ENCODE data around the gene ZCCHC24.

ZCCHC24 gene

GRCh38 chr10:79380946-79381721 is 64.3 kb downstream of the ZCCHC24 start:
- H3K4me1 ChIP-seq (ENCODE audit: control insufficient read depth, insufficient read depth, low read length), result peaks cover 38% of the 10 kb centered on the region
- no peaks in the 10 kb centered on the region for H3K27me3 ChIP-seq (ENCODE audit: control insufficient read depth, insufficient read depth, low read length)
- H3K9me3 ChIP-seq (replicated peaks; ENCODE audit: low read length), result no peaks in the 10 kb centered on the region
- H3K9ac ChIP-seq (ENCODE audit: low read depth, low read length), result peak overlapping the region; percentile 27
- no peaks in the 10 kb centered on the region for H3K36me3 ChIP-seq (ENCODE audit: insufficient read depth, low read length)
- peak overlapping the region; percentile 45 for H3K4me2 ChIP-seq (ENCODE audit: low read length)
- H3K4me3 ChIP-seq (ENCODE audit: low read length), result no peak overlapping the region

GRCh38 chr10:79380125-79380945 is 65.1 kb downstream of the ZCCHC24 start:
- peak overlapping the region; percentile 19 for H3K4me3 ChIP-seq (ENCODE audit: low read length)
- H3K36me3 ChIP-seq (ENCODE audit: insufficient read depth, low read length), result no peaks in the 10 kb centered on the region
- H3K4me1 ChIP-seq (ENCODE audit: control insufficient read depth, insufficient read depth, low read length), result peaks cover 42% of the 10 kb centered on the region
- H3K9me3 ChIP-seq (replicated peaks; ENCODE audit: low read length), result no peaks in the 10 kb centered on the region
- no peak overlapping the region for H3K9ac ChIP-seq (ENCODE audit: low read depth, low read length)
- peak overlapping the region; percentile 14 for H3K4me2 ChIP-seq (ENCODE audit: low read length)
- H3K27me3 ChIP-seq (ENCODE audit: control insufficient read depth, insufficient read depth, low read length), result no peaks in the 10 kb centered on the region

- Histone ChIP-seq H3K9ac (ENCODE audit: low read depth, low read length) (no peak overlapping the region), H3K9me3 (replicated peaks; ENCODE audit: low read length) (no peaks in the 10 kb centered on the region), H3K27me3 (ENCODE audit: control insufficient read depth, insufficient read depth, low read length) (no peaks in the 10 kb centered on the region), H3K4me2 (ENCODE audit: low read length) (peak overlapping the region; percentile 14), H3K4me1 (ENCODE audit: control insufficient read depth, insufficient read depth, low read length) (peaks cover 46% of the 10 kb centered on the region), H3K4me3 (ENCODE audit: low read length) (no peak overlapping the region), H3K36me3 (ENCODE audit: insufficient read depth, low read length) (no peaks in the 10 kb centered on the region)
Observed at GRCh38 chr10:79379512-79380124, 65.8 kb downstream of the ZCCHC24 start.

- H3K9ac ChIP-seq (ENCODE audit: low read depth, low read length), result no peak overlapping the region
- peaks cover 46% of the 10 kb centered on the region for H3K4me1 ChIP-seq (ENCODE audit: control insufficient read depth, insufficient read depth, low read length)
- H3K36me3 ChIP-seq (ENCODE audit: insufficient read depth, low read length), result no peaks in the 10 kb centered on the region
- no peaks in the 10 kb centered on the region for H3K9me3 ChIP-seq (replicated peaks; ENCODE audit: low read length)
- H3K4me3 ChIP-seq (ENCODE audit: low read length), result no peak overlapping the region
- H3K4me2 ChIP-seq (ENCODE audit: low read length), result peak overlapping the region; percentile 14
- no peaks in the 10 kb centered on the region for H3K27me3 ChIP-seq (ENCODE audit: control insufficient read depth, insufficient read depth, low read length)
Observed at GRCh38 chr10:79378647-79379511, 66.5 kb downstream of the ZCCHC24 start.

- H3K4me1 ChIP-seq (ENCODE audit: control insufficient read depth, insufficient read depth, low read length), result peaks cover 46% of the 10 kb centered on the region
- H3K9ac ChIP-seq (ENCODE audit: low read depth, low read length), result no peak overlapping the region
- no peaks in the 10 kb centered on the region for H3K9me3 ChIP-seq (replicated peaks; ENCODE audit: low read length)
- no peak overlapping the region for H3K4me3 ChIP-seq (ENCODE audit: low read length)
- no peaks in the 10 kb centered on the region for H3K27me3 ChIP-seq (ENCODE audit: control insufficient read depth, insufficient read depth, low read length)
- H3K36me3 ChIP-seq (ENCODE audit: insufficient read depth, low read length), result no peaks in the 10 kb centered on the region
- H3K4me2 ChIP-seq (ENCODE audit: low read length), result no peak overlapping the region
Observed at GRCh38 chr10:79378383-79378646, 67.1 kb downstream of the ZCCHC24 start.

GRCh38 chr10:79377557-79378382 is 67.7 kb downstream of the ZCCHC24 start:
- Histone ChIP-seq H3K9ac (ENCODE audit: low read depth, low read length) (no peak overlapping the region), H3K4me1 (ENCODE audit: control insufficient read depth, insufficient read depth, low read length) (peaks cover 45% of the 10 kb centered on the region), H3K4me2 (ENCODE audit: low read length) (no peak overlapping the region), H3K4me3 (ENCODE audit: low read length) (no peak overlapping the region), H3K36me3 (ENCODE audit: insufficient read depth, low read length) (no peaks in the 10 kb centered on the region), H3K27me3 (ENCODE audit: control insufficient read depth, insufficient read depth, low read length) (no peaks in the 10 kb centered on the region), H3K9me3 (replicated peaks; ENCODE audit: low read length) (no peaks in the 10 kb centered on the region)

GRCh38 chr10:79376751-79377556 is 68.5 kb downstream of the ZCCHC24 start:
- Histone ChIP-seq H3K4me1 (ENCODE audit: control insufficient read depth, insufficient read depth, low read length) (peaks cover 37% of the 10 kb centered on the region), H3K27me3 (ENCODE audit: control insufficient read depth, insufficient read depth, low read length) (no peaks in the 10 kb centered on the region), H3K9ac (ENCODE audit: low read depth, low read length) (no peak overlapping the region), H3K36me3 (ENCODE audit: insufficient read depth, low read length) (no peaks in the 10 kb centered on the region), H3K9me3 (replicated peaks; ENCODE audit: low read length) (no peaks in the 10 kb centered on the region), H3K4me2 (ENCODE audit: low read length) (no peak overlapping the region), H3K4me3 (ENCODE audit: low read length) (no peak overlapping the region)

GRCh38 chr10:79376078-79376628 is 69.3 kb downstream of the ZCCHC24 start:
- H3K36me3 ChIP-seq (ENCODE audit: insufficient read depth, low read length), result no peaks in the 10 kb centered on the region
- H3K9ac ChIP-seq (ENCODE audit: low read depth, low read length), result no peak overlapping the region
- no peaks in the 10 kb centered on the region for H3K27me3 ChIP-seq (ENCODE audit: control insufficient read depth, insufficient read depth, low read length)
- no peak overlapping the region for H3K4me2 ChIP-seq (ENCODE audit: low read length)
- H3K4me1 ChIP-seq (ENCODE audit: control insufficient read depth, insufficient read depth, low read length), result peaks cover 29% of the 10 kb centered on the region
- H3K4me3 ChIP-seq (ENCODE audit: low read length), result no peak overlapping the region
- H3K9me3 ChIP-seq (replicated peaks; ENCODE audit: low read length), result no peaks in the 10 kb centered on the region

- Histone ChIP-seq H3K36me3 (ENCODE audit: insufficient read depth, low read length) (no peaks in the 10 kb centered on the region), H3K4me2 (ENCODE audit: low read length) (no peak overlapping the region), H3K4me3 (ENCODE audit: low read length) (no peak overlapping the region), H3K9me3 (replicated peaks; ENCODE audit: low read length) (no peaks in the 10 kb centered on the region), H3K4me1 (ENCODE audit: control insufficient read depth, insufficient read depth, low read length) (peaks cover 22% of the 10 kb centered on the region), H3K27me3 (ENCODE audit: control insufficient read depth, insufficient read depth, low read length) (no peaks in the 10 kb centered on the region), H3K9ac (ENCODE audit: low read depth, low read length) (no peak overlapping the region)
Observed at GRCh38 chr10:79375321-79376077, 69.9 kb downstream of the ZCCHC24 start.
